Peyer's patch (tissue), 4 donors: ENCODE results near the gene VPS33B.

Experiments
- CTCF ChIP-seq, 6 experiments: fragments of 450-650 bp in 4 of 6; fragments of 200-600 bp in 2 of 6; sonication (generic) in 1 of 6; IDR thresholded peaks; one replicate each; pipeline ENCODE4 v1.5.1; 2017 to 2019; ENCODE audit warnings: antibody characterized with exemption in 6 of 6, mild to moderate bottlenecking in 3 of 6, moderate library complexity in 1 of 6
- POLR2A ChIP-seq, 2 donors: fragments of 450-650 bp; IDR thresholded peaks; one replicate each; pipeline ENCODE4 v1.5.1; 2017; ENCODE audit warnings: antibody characterized with exemption in 2 of 2, mild to moderate bottlenecking in 2 of 2, moderate library complexity in 2 of 2

GRCh38 chr15:91072161-91072560 lies 49.8 kb upstream of the VPS33B start:
- TF ChIP-seq CTCF (IDR thresholded peaks at IDR 0.05) (no peak), POLR2A (IDR thresholded peaks at IDR 0.05) (no peak)
